NCI-H1417 treated with DMSO at 0.1 percent for 48 hours (cell line): ENCODE data around the gene PDE6B.
"Not testable (repeated sequence)": the region's sequence is repeated elsewhere in the genome, so short reads cannot be mapped to it uniquely, and the experiment has no call there.

ENCODE experiments used
- DNase-seq: peaks from one replicate; lab custom pipeline; 2025; lab: John Stamatoyannopoulos, UW

Gene PDE6B

DNA sequence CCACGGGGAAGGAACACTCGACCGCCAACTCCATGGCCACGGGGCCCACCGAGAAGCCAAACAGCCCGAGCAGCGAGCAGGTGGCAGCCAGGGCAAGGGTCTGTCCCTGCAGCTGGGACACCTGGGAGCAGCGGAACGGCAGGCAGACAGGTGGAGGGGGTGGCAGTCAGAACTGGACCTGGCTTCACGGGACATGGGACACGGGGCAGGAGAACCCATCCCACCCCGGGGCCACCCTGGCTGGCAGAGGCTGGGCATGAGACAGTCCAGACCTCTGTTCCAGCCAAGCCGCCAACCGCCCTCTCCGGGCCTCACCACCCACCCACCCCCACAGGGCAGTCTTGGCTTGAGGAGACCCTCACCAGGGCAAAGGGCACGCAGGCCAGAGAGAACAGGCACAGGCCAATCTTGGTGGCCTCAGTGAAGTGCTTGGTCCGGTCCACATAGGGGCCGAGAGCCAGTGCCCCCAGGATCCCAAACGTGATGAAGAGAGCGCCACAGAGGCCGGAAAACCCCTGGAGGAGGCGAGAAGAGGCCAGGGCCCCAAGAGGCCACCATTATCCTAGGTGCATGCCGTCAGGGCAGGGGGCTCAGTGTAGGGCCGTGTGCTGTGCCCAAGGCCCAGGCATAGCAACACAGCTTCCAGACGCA lies 58.0 kb downstream of the PDE6B start:
- no peak for DNase-seq

DNA sequence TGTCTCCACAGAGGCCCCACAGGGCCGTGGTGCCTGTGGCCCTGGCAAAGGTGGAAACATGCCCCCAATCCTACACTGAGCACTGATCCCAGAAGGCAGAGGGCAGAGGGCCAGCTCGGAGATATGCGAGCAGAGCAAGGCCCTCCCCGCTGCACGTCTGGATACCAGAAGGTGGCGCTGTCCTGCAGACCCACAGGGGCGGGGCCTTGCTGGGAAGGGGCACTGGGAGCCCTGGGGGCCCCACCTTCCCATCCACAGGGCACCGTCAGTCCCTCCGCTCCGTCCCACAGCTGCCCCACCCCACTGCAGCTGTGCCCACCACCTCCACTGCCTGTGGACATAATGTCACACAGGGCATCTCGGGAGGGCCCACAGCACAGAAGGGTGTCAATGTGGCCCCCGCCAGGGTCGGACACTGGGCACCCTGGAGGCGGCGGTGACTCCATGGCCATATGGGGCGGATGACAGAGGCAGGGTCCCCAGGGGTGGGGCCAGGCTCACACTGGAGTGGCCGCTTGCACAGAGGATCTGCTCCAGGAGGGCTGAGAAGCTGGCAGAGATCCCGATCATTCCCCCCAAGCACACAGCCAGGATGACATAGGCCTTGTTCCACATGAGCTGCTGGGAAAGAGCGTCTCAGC lies 58.7 kb downstream of the PDE6B start:
- no peak for DNase-seq

DNA sequence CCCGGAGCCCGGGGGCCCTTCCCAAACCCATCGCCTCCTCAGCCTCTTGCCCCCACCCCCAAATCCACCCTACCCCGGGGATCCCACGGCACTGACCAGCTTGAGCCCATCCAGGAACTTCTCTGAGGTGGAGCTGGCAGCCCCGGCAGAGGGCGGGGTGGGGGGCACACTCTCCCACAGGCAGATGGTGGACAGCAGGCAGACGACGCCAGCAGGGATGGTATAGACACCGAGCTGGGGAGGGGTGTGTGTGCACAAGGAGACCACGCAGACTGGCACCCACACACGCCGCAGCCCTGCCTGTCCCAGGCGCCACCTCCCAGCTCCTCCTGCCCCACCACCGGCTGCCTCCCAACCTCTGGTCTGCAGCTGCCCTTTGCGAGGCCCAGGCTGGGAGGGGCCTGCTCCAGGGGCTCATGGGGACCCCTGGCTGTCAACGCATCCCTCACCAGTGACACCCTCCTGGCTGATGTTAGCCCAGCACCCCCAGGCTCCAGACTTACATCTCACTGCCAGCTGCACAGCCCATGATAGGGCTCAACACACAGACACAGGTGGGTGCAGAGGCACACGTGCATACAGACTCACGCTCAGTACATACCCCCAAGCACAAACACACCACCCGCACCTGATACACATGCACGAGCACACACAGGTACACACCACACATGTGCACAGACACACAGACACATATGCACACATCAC lies 59.4 kb downstream of the PDE6B start:
- DNase-seq, result no peak

DNA sequence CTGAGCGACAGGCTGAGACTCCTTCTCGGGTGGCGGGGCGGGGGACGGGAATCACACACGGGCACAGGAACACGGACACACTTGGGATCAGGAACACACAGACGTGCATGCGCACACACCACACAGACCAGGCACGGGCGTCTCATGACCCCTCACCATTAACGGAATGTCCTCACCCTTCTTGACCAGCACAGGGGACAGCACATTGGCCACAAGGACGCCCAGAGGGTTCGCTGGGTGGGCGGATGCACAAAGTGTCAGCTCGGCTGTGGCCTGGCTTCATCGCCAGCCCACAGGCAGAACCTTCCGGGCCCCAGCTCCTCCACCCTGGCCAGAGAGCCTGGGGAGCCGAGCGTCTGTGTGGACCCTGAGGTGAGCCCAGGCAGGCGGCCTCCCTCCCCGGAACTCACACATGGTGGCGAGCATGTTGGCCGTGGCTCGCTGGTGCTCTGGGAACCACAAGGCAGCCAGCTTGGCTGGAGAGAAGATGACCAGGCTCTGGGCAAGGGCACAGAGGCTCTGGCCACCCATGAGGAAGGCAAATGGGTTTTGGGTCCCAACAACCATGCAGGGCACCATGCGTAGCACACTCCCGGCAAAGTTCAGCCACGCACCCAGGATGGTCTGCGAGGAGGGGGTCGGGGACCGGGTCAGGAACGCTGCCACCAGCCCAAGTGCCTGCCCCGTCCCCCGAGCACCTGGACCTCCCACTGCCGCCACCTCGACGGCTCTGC lies 60.5 kb downstream of the PDE6B start:
- no peak for DNase-seq

DNA sequence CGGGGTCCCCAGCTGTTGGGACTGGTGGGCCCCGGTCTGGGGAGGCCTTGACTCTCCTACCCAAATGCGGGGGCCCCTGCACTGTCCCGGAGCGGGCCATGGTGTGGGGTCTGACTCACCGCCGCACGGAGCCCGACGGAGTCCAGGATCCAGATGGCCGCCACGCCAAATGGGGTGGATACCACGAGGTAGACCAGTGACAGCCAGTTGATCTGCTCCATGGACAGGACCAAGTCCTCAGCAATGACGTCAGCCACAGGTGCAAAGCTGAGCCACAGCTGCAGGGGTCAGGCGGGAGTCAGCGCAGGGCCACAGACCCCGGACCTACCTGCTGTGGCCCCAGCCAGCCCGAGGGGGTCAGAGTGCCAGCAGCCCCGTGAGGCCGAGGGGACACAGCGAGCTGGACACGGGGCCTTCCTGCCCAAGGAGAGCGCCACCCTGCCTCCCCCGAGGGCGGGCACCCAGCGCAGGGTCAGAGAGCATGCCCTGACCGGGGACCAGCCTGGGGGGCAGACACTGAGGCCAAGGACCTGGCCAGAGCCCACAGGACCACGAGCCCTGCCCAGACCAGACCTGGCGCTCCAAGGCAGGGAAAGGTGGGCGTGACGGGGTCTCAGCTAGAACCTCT lies 61.2 kb downstream of the PDE6B start:
- DNase-seq, result no peak

DNA sequence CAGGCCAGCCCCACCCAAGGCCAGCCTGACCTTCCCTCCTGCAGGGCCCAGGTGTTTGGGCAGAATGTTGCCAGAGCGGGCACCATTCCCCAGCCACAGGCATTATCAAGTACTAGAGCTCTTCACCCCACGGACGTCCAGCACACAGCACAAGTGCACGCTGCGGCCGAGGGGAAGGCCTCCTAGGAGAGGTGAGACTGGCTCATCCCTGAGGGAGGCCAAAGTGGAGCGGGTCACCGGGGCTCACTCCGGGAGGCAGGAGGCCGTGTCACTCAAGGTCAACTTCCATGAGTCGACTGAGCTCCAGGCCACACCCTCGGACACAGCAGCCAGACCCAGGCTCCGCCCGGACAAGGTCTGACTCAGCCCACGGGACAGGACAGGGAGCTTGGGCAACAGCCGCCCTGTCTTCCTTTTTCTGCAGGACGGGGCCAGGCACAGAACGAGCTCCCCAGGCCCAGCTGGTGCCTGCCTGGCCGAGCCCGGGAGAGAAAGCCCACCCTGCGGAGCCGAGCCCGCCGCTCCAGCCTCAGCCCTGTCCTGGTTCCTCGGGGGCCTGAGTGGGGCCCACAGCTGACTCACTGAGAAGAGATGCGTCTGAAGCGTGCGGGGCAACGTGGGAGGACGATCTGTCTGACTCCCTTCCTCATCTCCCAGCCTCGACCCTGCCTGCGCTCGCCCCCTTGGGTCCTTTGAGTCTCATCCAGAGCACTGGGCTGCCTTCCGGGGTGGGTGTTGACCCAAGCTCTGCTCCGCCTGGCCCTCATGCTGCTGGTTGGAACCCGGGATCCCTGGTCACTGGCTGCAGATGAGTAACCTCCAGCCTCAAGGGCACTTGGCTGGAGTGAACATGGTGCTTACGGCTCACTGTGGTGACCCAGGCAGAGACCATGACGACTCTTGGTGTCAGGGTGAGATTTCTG lies 61.9 kb downstream of the PDE6B start:
- no peak for DNase-seq

- no peak for DNase-seq
These were observed 62.8 kb downstream of the PDE6B start for GRCh38 chr4:687971-688853.

GRCh38 chr4:688854-689681 lies 63.7 kb downstream of the PDE6B start, which contains the start of gene SLC49A3:
Gene SLC49A3 (minus strand): TSS chr4:689151. CDS start chr4:689127, 24 bp downstream.
- no peak for DNase-seq

GRCh38 chr4:689723-690122 lies 64.3 kb downstream of the PDE6B start:
- no peak for DNase-seq

DNA sequence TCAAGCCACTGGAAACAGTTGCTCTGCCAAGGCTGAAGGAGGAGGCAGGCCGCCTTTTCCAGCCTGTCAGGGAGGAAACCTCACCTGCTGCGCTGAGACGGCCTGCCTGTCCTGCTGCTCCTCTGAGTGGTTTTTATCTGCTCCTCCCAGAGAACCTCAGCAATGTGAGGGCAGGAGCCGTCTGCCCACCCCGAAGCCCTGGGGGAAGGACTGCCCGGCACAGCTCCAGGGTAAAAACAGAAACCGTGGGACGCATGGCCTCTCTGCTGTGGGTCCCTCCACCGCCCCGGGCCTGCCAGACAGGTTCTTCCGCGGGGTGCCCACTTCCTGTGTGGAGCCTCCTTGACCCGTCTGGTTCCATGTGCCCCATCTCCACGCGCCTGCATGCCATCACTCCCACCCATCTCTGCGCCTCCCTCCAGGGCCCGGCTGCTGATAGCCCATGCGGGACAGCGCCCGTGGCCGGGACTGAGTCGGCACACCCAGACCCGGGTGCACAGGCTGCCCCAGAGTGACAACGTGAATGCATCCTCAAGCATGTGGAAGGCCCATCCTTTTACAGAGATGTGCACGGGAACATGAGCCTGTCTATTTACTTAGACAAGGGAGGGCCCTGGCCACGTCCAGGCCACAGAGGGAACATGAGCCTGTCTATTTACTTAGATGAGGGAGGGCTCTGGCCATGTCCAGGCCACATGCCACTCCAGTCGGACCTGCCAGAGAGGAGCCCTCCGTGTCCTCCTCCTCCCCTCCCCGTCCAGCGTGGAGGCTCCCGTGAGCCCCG lies 67.6 kb downstream of the PDE6B start:
- no peak for DNase-seq

GRCh38 chr4:694341-694940 lies 69.1 kb downstream of the PDE6B start:
- DNase-seq, result not testable (repeated sequence)

DNA sequence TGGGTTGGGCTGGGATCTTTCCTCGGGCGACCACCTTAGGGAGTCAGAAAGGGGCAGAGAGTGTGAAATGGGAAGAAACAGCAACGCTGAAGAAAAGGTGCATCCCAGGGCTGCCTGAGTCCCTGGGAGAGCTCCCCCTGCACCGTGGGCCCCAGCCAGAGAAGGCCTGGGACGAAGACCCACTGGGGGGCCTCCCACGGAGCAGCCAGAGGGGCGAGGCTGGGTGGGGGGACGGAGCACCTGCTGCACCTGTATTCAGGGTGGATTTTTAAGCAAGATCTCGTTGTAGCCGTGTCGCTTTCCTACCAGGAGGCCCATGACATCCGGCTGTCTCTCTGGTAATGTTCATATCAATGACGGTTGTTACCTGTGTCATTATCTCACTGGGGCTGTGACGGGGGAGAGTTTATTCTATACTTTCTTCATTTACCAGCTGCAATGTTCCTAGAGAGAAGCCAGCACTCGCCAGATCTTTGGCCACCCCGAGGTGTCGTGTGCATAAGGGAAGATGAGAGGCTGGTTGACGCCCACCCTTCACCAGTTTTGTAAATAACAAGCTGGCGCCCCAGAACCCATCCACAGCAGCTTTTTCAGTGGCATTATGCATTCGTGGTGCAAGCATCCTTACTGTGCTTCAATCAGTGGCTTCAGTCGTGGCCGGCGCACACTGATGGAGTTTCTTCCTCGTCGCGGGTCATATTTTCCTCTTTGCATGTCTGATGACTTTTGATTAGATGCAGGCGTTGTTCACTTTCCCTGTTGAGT lies 74.6 kb downstream of the PDE6B start:
- DNase-seq, result no peak

DNA sequence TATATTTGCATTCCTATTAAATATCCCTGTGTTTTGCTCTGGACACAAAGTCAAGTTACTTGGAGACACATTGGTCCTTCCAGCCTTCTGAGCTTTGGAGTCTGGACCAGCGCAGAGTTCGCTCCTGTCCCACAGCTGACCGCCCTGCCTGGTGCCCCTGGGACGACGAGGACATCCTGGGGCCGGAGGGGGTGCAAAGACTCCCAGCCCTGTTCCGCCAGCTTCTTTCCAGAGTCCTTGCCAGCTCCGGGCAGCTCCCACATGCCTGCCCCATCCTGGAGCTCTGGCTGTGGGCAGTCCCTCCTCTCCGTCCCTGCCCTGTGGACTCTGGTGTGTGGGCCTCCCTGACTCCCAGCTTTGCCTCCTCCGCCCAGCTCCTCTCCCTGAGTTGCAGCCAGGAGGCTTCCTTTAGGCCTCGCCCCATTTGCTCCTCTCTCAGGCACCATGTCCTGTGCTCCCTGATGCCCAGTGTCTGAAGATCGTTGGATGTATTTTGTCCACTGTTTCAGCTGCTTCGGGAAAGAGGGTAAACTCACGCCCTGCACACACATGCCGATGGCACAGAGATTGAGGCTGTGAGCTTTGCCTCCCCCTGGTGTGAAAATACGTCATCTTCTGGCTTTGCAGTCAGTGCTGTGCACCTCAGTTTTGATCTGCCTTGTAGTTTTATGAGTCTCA lies 75.4 kb downstream of the PDE6B start:
- no peak for DNase-seq

GRCh38 chr4:702618-703048 lies 77.3 kb downstream of the PDE6B start:
- no peak for DNase-seq

GRCh38 chr4:703336-704197 lies 78.2 kb downstream of the PDE6B start:
- no peak for DNase-seq
